HepG2 (cell line): ENCODE results near the gene KRTAP12-4. TPM values are rescaled to one million over a fixed set of nuclear protein-coding genes. Genes with fewer than 3 reads are reported as not detected.

Experiments used
- ATAC-seq: fragments of 200-7000 bp; cut with Tn5 transposase; 3 replicates; pipeline ENCODE4 v1.9.1; 2020; ENCODE audit warnings: mild to moderate bottlenecking, moderate library complexity
- BruUV-seq: library from RNA; stranded (reverse); fragments of 400-500 nt; replicated peaks from 2 replicates; lab custom pipeline; 2021; lab: Mats Ljungman, UMichigan
- CTCF ChIA-PET: fragments of 300-600 bp; formaldehyde crosslinking; extraction: SDS; loops from one replicate; lab custom pipeline; 2021; ENCODE audit warnings: low total read pairs, inconsistent platforms, low intra/inter-chr PET ratio; lab: Yijun Ruan, JAX
- POLR2A ChIA-PET: fragments of 350-600 bp; sonication (Branson Sonifier 250); formaldehyde crosslinking; loops from one replicate; lab custom pipeline; 2020; ENCODE audit warnings: antibody characterized with exemption, inconsistent platforms; lab: Yijun Ruan, JAX
- DNase-seq: peaks from one replicate; pipeline ENCODE4 v3.0.0-alpha.2; 2015; ENCODE audit warnings: low spot score
- FAIRE-seq: peaks from 3 replicates; lab custom pipeline; 2011; peaks lifted over from hg19 to GRCh38; lab: Jason Lieb, UNC
- H2AFZ ChIP-seq: one replicate; pipeline ENCODE4 v1.6.1; 2011; ENCODE audit warnings: low read length, inconsistent platforms
- H3K27ac ChIP-seq: fragments of 300-600 bp; 3 replicates; pipeline ENCODE4 v1.8.0; 2011; ENCODE audit warnings: mixed run types, mild to moderate bottlenecking, mixed read lengths, low read length, inconsistent platforms; ENCODE audit not compliant: insufficient read depth; ENCODE audit errors: extremely low read length
- H3K27me3 ChIP-seq, 2 experiments: fragments of 200-600 bp in 1 of 2; 2 replicates in 1 of 2; 3 replicates in 1 of 2; pipeline versions ENCODE4 v1.6.0 to v1.8.0; 2011; ENCODE audit warnings: low read length in 2 of 2, mild to moderate bottlenecking in 2 of 2, moderate library complexity in 2 of 2, inconsistent platforms in 1 of 2; ENCODE audit not compliant: insufficient read depth in 2 of 2, control insufficient read depth in 1 of 2
- H3K36me3 ChIP-seq, 2 experiments: fragments of 200-600 bp in 1 of 2; replicated peaks in 1 of 2; 2 replicates in 1 of 2; 3 replicates in 1 of 2; pipeline versions ENCODE4 v1.5.1 to v1.8.0; 2011; ENCODE audit warnings: low read length in 2 of 2, inconsistent platforms in 1 of 2; ENCODE audit not compliant: insufficient read depth in 2 of 2, control insufficient read depth in 1 of 2
- H3K4me1 ChIP-seq: 2 replicates; pipeline ENCODE4 v1.5.1; 2012; ENCODE audit warnings: low read length, inconsistent platforms; ENCODE audit not compliant: insufficient read depth
- H3K4me2 ChIP-seq: 2 replicates; pipeline ENCODE4 v1.6.0; 2011; ENCODE audit warnings: low read depth, low read length, inconsistent platforms
- H3K4me3 ChIP-seq, 3 experiments: fragments of 200-600 bp in 1 of 3; sonication (generic), shearing (Covaris generic) in 1 of 3; replicated peaks in 1 of 3; 2 replicates each; pipeline ENCODE4 v1.5.1; 2011 to 2016; ENCODE audit warnings: low read length in 3 of 3, inconsistent platforms in 2 of 3, low read depth in 2 of 3, mild to moderate bottlenecking in 2 of 3, control low read depth in 1 of 3, mixed read lengths in 1 of 3; ENCODE audit not compliant: insufficient read depth in 1 of 3
- H3K79me2 ChIP-seq: one replicate; pipeline ENCODE4 v1.6.1; 2011; ENCODE audit warnings: low read length, inconsistent platforms; ENCODE audit not compliant: insufficient read depth
- H3K9ac ChIP-seq: 2 replicates; pipeline ENCODE4 v1.6.0; 2011; ENCODE audit warnings: mild to moderate bottlenecking, low read depth, low read length, inconsistent platforms; ENCODE audit not compliant: insufficient read depth
- H3K9me3 ChIP-seq: 2 replicates; pipeline ENCODE4 v1.5.1; 2012; ENCODE audit warnings: mild to moderate bottlenecking, low read length
- H4K20me1 ChIP-seq: 2 replicates; pipeline ENCODE4 v1.6.0; 2011; ENCODE audit warnings: inconsistent platforms, mild to moderate bottlenecking, low read length, moderate library complexity; ENCODE audit not compliant: insufficient read depth
- FOSL2 ChIP-seq: sonication (generic); formaldehyde crosslinking; IDR thresholded peaks from 2 replicates; pipeline ENCODE4 v1.4.0; 2020; ENCODE audit warnings: missing genetic modification reagents
- NR2F6 ChIP-seq, 2 experiments: IDR thresholded peaks; 2 replicates each; pipeline ENCODE4 v1.6.1; 2016; ENCODE audit warnings: antibody characterized with exemption in 1 of 2, mild to moderate bottlenecking in 1 of 2
- PLSCR1 ChIP-seq: sonication (generic); formaldehyde crosslinking; IDR thresholded peaks from 2 replicates; pipeline ENCODE4 v1.5.0; 2020; ENCODE audit warnings: missing genetic modification reagents, mild to moderate bottlenecking, borderline replicate concordance
- SMARCE1 ChIP-seq: fragments of 450-650 bp; IDR thresholded peaks from 2 replicates; pipeline ENCODE4 v1.6.1; 2017; ENCODE audit warnings: borderline replicate concordance
- SRSF9 ChIP-seq: fragments of 200-400 bp; formaldehyde crosslinking; IDR thresholded peaks from 2 replicates; pipeline ENCODE4 v1.6.1; 2018; ENCODE audit warnings: borderline replicate concordance, mild to moderate bottlenecking, low read depth, low read length; ENCODE audit not compliant: insufficient read depth, poor library complexity, severe bottlenecking
- U2AF1 ChIP-seq: fragments of 200-400 bp; formaldehyde crosslinking; optimal IDR thresholded peaks from 2 replicates; pipeline ENCODE3; 2017; ENCODE audit warnings: mild to moderate bottlenecking, low read depth, low read length
- ZNF451 ChIP-seq: sonication (generic); formaldehyde crosslinking; IDR thresholded peaks from 2 replicates; pipeline ENCODE4 v1.5.0; 2020; ENCODE audit warnings: mild to moderate bottlenecking, missing genetic modification reagents
- ZNF609 ChIP-seq: sonication (generic); formaldehyde crosslinking; IDR thresholded peaks from 2 replicates; pipeline ENCODE4 v1.4.0; 2020; ENCODE audit warnings: mild to moderate bottlenecking, missing genetic modification reagents, borderline replicate concordance
- ZNF614 ChIP-seq: IDR thresholded peaks from 2 replicates; pipeline ENCODE4 v1.6.1; 2018; ENCODE audit warnings: missing biosample characterization, missing genetic modification reagents, inconsistent platforms, borderline replicate concordance
- ZNF639 ChIP-seq: conservative IDR thresholded peaks from 2 replicates; pipeline ENCODE4 v1.6.1; 2018; ENCODE audit warnings: missing genetic modification reagents
- ZNF691 ChIP-seq: sonication (generic); formaldehyde crosslinking; IDR thresholded peaks from 2 replicates; pipeline ENCODE4 v1.4.0; 2020; ENCODE audit warnings: missing genetic modification reagents, low read depth, mild to moderate bottlenecking, borderline replicate concordance
- ZNF782 ChIP-seq: sonication (generic); formaldehyde crosslinking; IDR thresholded peaks from 2 replicates; pipeline ENCODE4 v1.4.0; 2020; ENCODE audit warnings: missing genetic modification reagents, mild to moderate bottlenecking, borderline replicate concordance
- ZSCAN22 ChIP-seq: sonication (generic); formaldehyde crosslinking; IDR thresholded peaks from 2 replicates; pipeline ENCODE4 v1.4.0; 2020; ENCODE audit warnings: mild to moderate bottlenecking, missing genetic modification reagents
- ZSCAN29 ChIP-seq: sonication (generic); formaldehyde crosslinking; conservative IDR thresholded peaks from 2 replicates; pipeline ENCODE4 v1.4.0; 2020; ENCODE audit warnings: mild to moderate bottlenecking, missing genetic modification reagents
- WGBS: methylation state at CpG from one replicate; pipeline ENCODE4 v1.1.6; 2017; ENCODE audit warnings: low lambda C conversion rate; 5-methylcytosine and 5-hydroxymethylcytosine counted together
- in situ Hi-C: cut with HindIII; loops from 2 replicates; pipeline ENCODE4 v1.10.0; 2017; ENCODE audit warnings: low pct_unique_long_range_greater_than_20kb; ENCODE audit not compliant: extremely low pct_ligation_motif_present
- intact Hi-C: fragments of 100-400 bp; cut with micrococcal nuclease; formaldehyde crosslinking; loops from one replicate; pipeline ENCODE4 v1.10.0; 2022; ENCODE audit not compliant: unreplicated experiment
- polyA plus RNA-seq, 8 experiments: library from polyadenylated mRNA; depleted of rRNA in 3 of 8; stranded (reverse) in 7 of 8; unstranded in 1 of 8; fragments of >200 nt; fragmentation: Illumina TruSeq in 4 of 8; extraction: Trizol in 4 of 8; gene quantifications; 2 replicates each; pipeline versions ENCODE4 v1.2.1 to v1.2.3, GENCODE V29; 2011 to 2016; ENCODE audit warnings: low read depth in 4 of 8, missing spikeins in 1 of 8, mixed read lengths in 1 of 8; ENCODE audit not compliant: insufficient read depth in 1 of 8
- total RNA-seq, 5 experiments: library from RNA; depleted of rRNA; stranded (reverse); fragments of >200 nt; fragmentation: Illumina TruSeq; extraction: Trizol; gene quantifications; 2 replicates each; pipeline ENCODE4 v1.2.3, GENCODE V29; 2016; ENCODE audit warnings: low read depth in 1 of 5

Gene KRTAP12-4
- total and polyA plus RNA-seq, 2 of the 13 experiments (the other 11 are each of a cell fraction or from before 2014, with no cell fraction given): not detected

- H3K9ac ChIP-seq: no peak overlapping the region
- peaks cover 17% of the 10 kb centered on the region for H3K4me1 ChIP-seq
- no TSS peak for BruUV-seq
- no peaks in the 10 kb centered on the region for H4K20me1 ChIP-seq
- ChIA-PET POLR2A (no interaction called here), CTCF (no interaction called here)
- intact Hi-C loops: loop anchor here (10.0 kb wide), 1 partner anchor 57 kb away; the partner anchor contains the start of gene KRTAP10-10
- TF ChIP-seq ZSCAN29 (no peak), ZNF609 (no peak), SMARCE1 (no peak), PLSCR1 (no peak), ZNF691 (CRISPR knock-in tag) (no peak), U2AF1 (no peak), ZNF451 (no peak), ZNF782 (no peak), NR2F6 (IDR thresholded peaks at IDR 0.05) (no peak), NR2F6 (CRISPR knock-in tag; IDR thresholded peaks at IDR 0.05) (no peak), ZSCAN22 (CRISPR knock-in tag) (no peak), FOSL2 (CRISPR knock-in tag) (no peak), ZNF614 (CRISPR knock-in tag) (no peak), SRSF9 (no peak), ZNF639 (no peak)
- in situ Hi-C loops: no loop called here
- DNase-seq: no peak
- no peak overlapping the region for H3K4me2 ChIP-seq
- WGBS: 0% methylated on average over 2 of the region's 2 CpGs
- no peak overlapping the region for H3K4me3 ChIP-seq
- H3K9me3 ChIP-seq: peaks cover 16% of the 10 kb centered on the region
- no peaks in the 10 kb centered on the region for H3K79me2 ChIP-seq
- no peaks in the 10 kb centered on the region for H3K36me3 ChIP-seq
- no peak overlapping the region for H3K27ac ChIP-seq
- no peak for ATAC-seq
- no peak overlapping the region for H2AFZ ChIP-seq
- peaks cover 1 to 10% of the 10 kb centered on the region in 2 experiments; a peak in 3 of 5 replicates for H3K27me3 ChIP-seq
- FAIRE-seq: no peak
Measured at GRCh38 chr21:44691686-44692085, 37.2 kb upstream of the KRTAP12-4 start.
